A673 (cell line): ENCODE measurements around the gene MDFIC.

ENCODE experiments used
- CTCF ChIP-seq: fragments of 300-800, 200-600 bp; sonication (generic); conservative IDR thresholded peaks from 2 replicates; pipeline ENCODE4 v1.5.1; 2017; ENCODE audit warnings: low read depth, mild to moderate bottlenecking, antibody characterized with exemption, low read length, moderate library complexity, mixed read lengths
- EZH2 ChIP-seq: fragments of 200-600 bp; sonication (generic); IDR thresholded peaks from 2 replicates; pipeline ENCODE4 v1.6.1; 2017; ENCODE audit warnings: borderline replicate concordance, low read depth, mild to moderate bottlenecking, mixed read lengths, antibody characterized with exemption, low read length; ENCODE audit not compliant: poor library complexity, severe bottlenecking

- TF ChIP-seq CTCF = no peak
- TF ChIP-seq EZH2 = no peak
These were observed 44.3 kb downstream of the MDFIC start for GRCh38 chr7:114966156-114966555.
